Endothelial cell of umbilical vein (primary cell): ENCODE results near the gene CAMTA1. TPM values are rescaled to one million over a fixed set of nuclear protein-coding genes. Genes with fewer than 3 reads are reported as not detected.

ENCODE experiments used
- BruUV-seq: library from RNA; stranded (reverse); fragments of 400-500 nt; replicated peaks from 2 replicates; lab custom pipeline; 2021; lab: Mats Ljungman, UMichigan
- CTCF ChIA-PET: fragments of 300-600, 350-600 bp; sonication (Branson Sonifier 250); formaldehyde crosslinking; loops from one replicate; lab custom pipeline; 2021; ENCODE audit warnings: antibody characterized with exemption, inconsistent platforms; lab: Charles Lee
- POLR2A ChIA-PET: fragments of 300-600, 350-600 bp; sonication (Branson Sonifier 250); formaldehyde crosslinking; loops from one replicate; lab custom pipeline; 2021; ENCODE audit warnings: antibody characterized with exemption, inconsistent platforms; lab: Charles Lee
- DNase-seq: peaks from one replicate; pipeline ENCODE4 v3.0.0-alpha.2; 2011; ENCODE audit warnings: low read depth, low spot score
- FAIRE-seq: peaks from 2 replicates; lab custom pipeline; 2011; peaks lifted over from hg19 to GRCh38; lab: Jason Lieb, UNC
- H2AFZ ChIP-seq: 2 replicates; pipeline ENCODE4 v1.6.0; 2012; ENCODE audit warnings: low read depth, low read length, control low read depth, inconsistent platforms
- H3K27ac ChIP-seq: 2 replicates; pipeline ENCODE4 v1.5.1; 2011; ENCODE audit warnings: low read depth, mild to moderate bottlenecking, control low read depth, low read length, moderate library complexity; ENCODE audit not compliant: insufficient read depth
- H3K27me3 ChIP-seq, 2 experiments: 2 replicates each; pipeline versions ENCODE4 v1.6.0 to v1.6.1; 2011; ENCODE audit warnings: low read length in 2 of 2, mixed read lengths in 1 of 2; ENCODE audit not compliant: control insufficient read depth in 2 of 2, insufficient read depth in 2 of 2
- H3K36me3 ChIP-seq, 2 experiments: 2 replicates in 1 of 2; 3 replicates in 1 of 2; pipeline ENCODE4 v1.5.1; 2011; ENCODE audit warnings: low read length in 2 of 2, mild to moderate bottlenecking in 1 of 2, moderate library complexity in 1 of 2; ENCODE audit not compliant: control insufficient read depth in 2 of 2, insufficient read depth in 2 of 2; ENCODE audit errors: extremely low read depth in 1 of 2
- H3K4me1 ChIP-seq: 3 replicates; pipeline ENCODE4 v1.5.1; 2011; ENCODE audit warnings: mild to moderate bottlenecking, low read length; ENCODE audit not compliant: control insufficient read depth, insufficient read depth; ENCODE audit errors: extremely low read depth
- H3K4me2 ChIP-seq: 2 replicates; pipeline ENCODE4 v1.6.1; 2011; ENCODE audit warnings: low read length, control low read depth, mixed read lengths; ENCODE audit not compliant: insufficient read depth
- H3K4me3 ChIP-seq, 3 experiments: fragments of 200-600 bp in 1 of 3; sonication (generic), shearing (Covaris generic) in 1 of 3; replicated peaks in 1 of 3; 2 replicates each; pipeline ENCODE4 v1.5.1; 2011 to 2016; ENCODE audit warnings: control low read depth in 3 of 3, low read length in 3 of 3, mild to moderate bottlenecking in 2 of 3, inconsistent platforms in 1 of 3, low read depth in 1 of 3, moderate library complexity in 1 of 3; ENCODE audit not compliant: insufficient read depth in 1 of 3
- H3K79me2 ChIP-seq: 2 replicates; pipeline ENCODE4 v1.6.0; 2012; ENCODE audit warnings: low read length, inconsistent platforms; ENCODE audit not compliant: control insufficient read depth, insufficient read depth
- H3K9ac ChIP-seq: replicated peaks from 2 replicates; pipeline ENCODE3; 2011; ENCODE audit warnings: low read length, control low read depth; ENCODE audit not compliant: insufficient read depth; ENCODE audit errors: extremely low read depth
- H3K9me1 ChIP-seq: replicated peaks from 3 replicates; pipeline ENCODE4 v1.6.0; 2011; ENCODE audit warnings: mild to moderate bottlenecking, low read length; ENCODE audit not compliant: control insufficient read depth, insufficient read depth; ENCODE audit errors: extremely low read depth
- H3K9me3 ChIP-seq: replicated peaks from 2 replicates; pipeline ENCODE4 v1.5.1; 2012; ENCODE audit warnings: low read length, inconsistent platforms; ENCODE audit not compliant: control insufficient read depth, insufficient read depth
- H4K20me1 ChIP-seq: replicated peaks from 2 replicates; pipeline ENCODE3; 2011; ENCODE audit warnings: mild to moderate bottlenecking, low read length; ENCODE audit not compliant: control insufficient read depth, insufficient read depth; ENCODE audit errors: extremely low read depth
- EZH2 ChIP-seq: IDR thresholded peaks from 2 replicates; pipeline ENCODE4 v1.6.1; 2012; ENCODE audit warnings: borderline replicate concordance, low read depth, mild to moderate bottlenecking, moderate library complexity, low read length, inconsistent platforms; ENCODE audit not compliant: severe bottlenecking
- FOS ChIP-seq: IDR thresholded peaks from 2 replicates; pipeline ENCODE4 v1.6.1; 2011; ENCODE audit warnings: mild to moderate bottlenecking, low read length, moderate library complexity, borderline replicate concordance; ENCODE audit not compliant: insufficient read depth
- GATA2 ChIP-seq: IDR thresholded peaks from 2 replicates; pipeline ENCODE4 v1.7.0; 2011; ENCODE audit warnings: low read depth, mild to moderate bottlenecking, moderate library complexity, mixed read lengths, low read length; ENCODE audit not compliant: insufficient read length, insufficient read depth
- JUN ChIP-seq: IDR thresholded peaks from 2 replicates; pipeline ENCODE4 v1.6.1; 2011; ENCODE audit warnings: borderline replicate concordance, low read depth; ENCODE audit not compliant: insufficient read length, insufficient read depth
- MYC ChIP-seq: IDR thresholded peaks from one replicate; pipeline ENCODE4 v1.6.1; 2011; ENCODE audit warnings: mild to moderate bottlenecking, low read depth, low read length
- POLR2A ChIP-seq: IDR thresholded peaks from 2 replicates; pipeline ENCODE4 v1.6.1; 2012; ENCODE audit warnings: low read depth, mild to moderate bottlenecking, control low read depth, low read length
- POLR2AphosphoS5 ChIP-seq: IDR thresholded peaks from 2 replicates; pipeline ENCODE4 v1.6.1; 2012; ENCODE audit warnings: low read depth, mild to moderate bottlenecking, control low read depth, low read length, moderate library complexity; ENCODE audit not compliant: insufficient read depth
- dilution Hi-C: fragments of 300-500 bp; cut with MboI; formaldehyde crosslinking; loops from one replicate; pipeline ENCODE4 v1.15.0; 2019; ENCODE audit warnings: low sequenced_read_pairs; ENCODE audit not compliant: extremely low pct_ligation_motif_present
- intact Hi-C: fragments of 100-400 bp; cut with micrococcal nuclease; formaldehyde crosslinking; loops from one replicate; pipeline ENCODE4 v1.10.0; 2022
- polyA plus RNA-seq, 4 experiments: library from polyadenylated mRNA; depleted of rRNA in 3 of 4; stranded (reverse) in 3 of 4; unstranded in 1 of 4; fragments of >200 nt; gene quantifications; 2 replicates each; pipeline versions ENCODE4 v1.2.1 to v1.2.3, GENCODE V29; 2011 to 2012; ENCODE audit warnings: missing spikeins in 1 of 4
- total RNA-seq: library from RNA; stranded (reverse); gene quantifications from 2 replicates; pipeline ENCODE4 v1.2.3, GENCODE V29; 2021
- TF ChIP-seq, protein P1 (sequence below): IDR thresholded peaks from 2 replicates; pipeline ENCODE4 v1.6.1; 2011; ENCODE audit not compliant: insufficient read depth, insufficient read length
- TF ChIP-seq, protein P2 (sequence below), 2 donors: IDR thresholded peaks; 1 replicate in 1 of 2; 2 replicates in 1 of 2; pipeline ENCODE4 v1.5.1; 2011; ENCODE audit warnings: low read length in 2 of 2, mild to moderate bottlenecking in 2 of 2, moderate library complexity in 2 of 2, control low read depth in 1 of 2, inconsistent platforms in 1 of 2, low read depth in 1 of 2; ENCODE audit not compliant: insufficient read depth in 1 of 2; ENCODE audit errors: extremely low read depth in 1 of 2

The CAMTA1 gene
- total and polyA plus RNA-seq, 2 donors (not counting 3 experiments of a cell fraction or from before 2014, with no cell fraction given): 50.8 to 92.7 TPM

GRCh38 chr1:7477593-7477992 lies 692.3 kb downstream of the CAMTA1 start:
- intact Hi-C loops: no loop called here
- H3K9me1 ChIP-seq: no peaks in the 10 kb centered on the region
- H3K27ac ChIP-seq: no peak overlapping the region
- DNase-seq: no peak
- H3K36me3 ChIP-seq: no peaks in the 10 kb centered on the region
- H2AFZ ChIP-seq: no peak overlapping the region
- no peak overlapping the region for H3K9ac ChIP-seq
- ChIA-PET CTCF (interaction anchor here (0.8 kb wide), 1 partner anchor 407 kb away, joined by 3 read pairs; no protein-coding TSS in a partner anchor), POLR2A (no interaction called here)
- FAIRE-seq: no peak
- dilution Hi-C loops: no loop called here
- H3K9me3 ChIP-seq: no peaks in the 10 kb centered on the region
- no peak overlapping the region for H3K4me3 ChIP-seq
- no peak overlapping the region for H3K4me2 ChIP-seq
- no peak for TF ChIP-seq POLR2A
- TF ChIP-seq JUN: no peak
- TF ChIP-seq, protein P1, sequence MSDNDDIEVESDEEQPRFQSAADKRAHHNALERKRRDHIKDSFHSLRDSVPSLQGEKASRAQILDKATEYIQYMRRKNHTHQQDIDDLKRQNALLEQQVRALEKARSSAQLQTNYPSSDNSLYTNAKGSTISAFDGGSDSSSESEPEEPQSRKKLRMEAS: no peak
- TF ChIP-seq, protein P2, sequence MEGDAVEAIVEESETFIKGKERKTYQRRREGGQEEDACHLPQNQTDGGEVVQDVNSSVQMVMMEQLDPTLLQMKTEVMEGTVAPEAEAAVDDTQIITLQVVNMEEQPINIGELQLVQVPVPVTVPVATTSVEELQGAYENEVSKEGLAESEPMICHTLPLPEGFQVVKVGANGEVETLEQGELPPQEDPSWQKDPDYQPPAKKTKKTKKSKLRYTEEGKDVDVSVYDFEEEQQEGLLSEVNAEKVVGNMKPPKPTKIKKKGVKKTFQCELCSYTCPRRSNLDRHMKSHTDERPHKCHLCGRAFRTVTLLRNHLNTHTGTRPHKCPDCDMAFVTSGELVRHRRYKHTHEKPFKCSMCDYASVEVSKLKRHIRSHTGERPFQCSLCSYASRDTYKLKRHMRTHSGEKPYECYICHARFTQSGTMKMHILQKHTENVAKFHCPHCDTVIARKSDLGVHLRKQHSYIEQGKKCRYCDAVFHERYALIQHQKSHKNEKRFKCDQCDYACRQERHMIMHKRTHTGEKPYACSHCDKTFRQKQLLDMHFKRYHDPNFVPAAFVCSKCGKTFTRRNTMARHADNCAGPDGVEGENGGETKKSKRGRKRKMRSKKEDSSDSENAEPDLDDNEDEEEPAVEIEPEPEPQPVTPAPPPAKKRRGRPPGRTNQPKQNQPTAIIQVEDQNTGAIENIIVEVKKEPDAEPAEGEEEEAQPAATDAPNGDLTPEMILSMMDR (IDR thresholded peaks at IDR 0.05; ENCODE audit: extremely low read depth in 1 of 2, insufficient read depth in 1 of 2, low read depth in 1 of 2, low read length in 2 of 2): no peak
- no peak for TF ChIP-seq FOS
- no peak for TF ChIP-seq EZH2
- no peak for TF ChIP-seq MYC
- no peak for TF ChIP-seq POLR2AphosphoS5
- TF ChIP-seq GATA2: no peak
- BruUV-seq: no TSS peak
- H4K20me1 ChIP-seq: no peaks in the 10 kb centered on the region
- H3K79me2 ChIP-seq: no peaks in the 10 kb centered on the region
- H3K4me1 ChIP-seq: no peaks in the 10 kb centered on the region
- H3K27me3 ChIP-seq: no peaks in the 10 kb centered on the region
